Activated naive CD8-positive, alpha-beta T cell treated with anti-CD3 and anti-CD28 coated beads, Interleukin-2, amount 50 U/mL, for 16 hours (primary cell): ENCODE measurements around the gene CAPN14.

Experiments
- DNase-seq: peaks from one replicate; pipeline ENCODE4 v3.0.0-alpha.2; 2020; ENCODE audit warnings: low read depth, low spot score

The CAPN14 gene

GRCh38 chr2:31140151-31140550 lies 77.2 kb downstream of the CAPN14 start:
- no peak for DNase-seq

GRCh38 chr2:31139671-31140070 lies 77.6 kb downstream of the CAPN14 start:
- no peak for DNase-seq

- DNase-seq, result no peak
These were observed 79.0 kb downstream of the CAPN14 start, which contains the start of gene GALNT14 for GRCh38 chr2:31138037-31138962. Gene GALNT14, minus strand, starts transcription at chr2:31138440. Its CDS starts 354 bp downstream, at chr2:31138086.

GRCh38 chr2:31137211-31138036 lies 79.9 kb downstream of the CAPN14 start:
- DNase-seq, result no peak

- DNase-seq, result no peak
These were observed 80.6 kb downstream of the CAPN14 start for GRCh38 chr2:31136732-31137131.

GRCh38 chr2:31136000-31136399 lies 81.3 kb downstream of the CAPN14 start:
- DNase-seq, result no peak

GRCh38 chr2:31134480-31134879 lies 82.8 kb downstream of the CAPN14 start:
- DNase-seq, result no peak

GRCh38 chr2:31132786-31133185 lies 84.5 kb downstream of the CAPN14 start:
- no peak for DNase-seq

- no peak for DNase-seq
These were observed 85.4 kb downstream of the CAPN14 start for GRCh38 chr2:31131871-31132270.

- DNase-seq, result no peak
These were observed 87.7 kb downstream of the CAPN14 start for GRCh38 chr2:31129375-31130171.

- no peak for DNase-seq
These were observed 89.4 kb downstream of the CAPN14 start for GRCh38 chr2:31127931-31128330.

- no peak for DNase-seq
These were observed 91.2 kb downstream of the CAPN14 start for GRCh38 chr2:31125918-31126695.

GRCh38 chr2:31124904-31125303 lies 92.4 kb downstream of the CAPN14 start:
- no peak for DNase-seq
